Uterus (tissue), 2 donors: ENCODE measurements around the gene NCOA1.

Experiments
- CTCF ChIP-seq, 4 experiments: fragments of 200-600 bp in 2 of 4; fragments of 450-650 bp in 2 of 4; sonication (generic) in 2 of 4; IDR thresholded peaks; one replicate each; pipeline ENCODE4 v1.5.1; 2016 to 2019; ENCODE audit warnings: antibody characterized with exemption in 4 of 4, mild to moderate bottlenecking in 2 of 4, moderate library complexity in 1 of 4
- POLR2A ChIP-seq, 2 donors: fragments of 450-650 bp; IDR thresholded peaks; one replicate each; pipeline ENCODE4 v1.6.1; 2016; ENCODE audit warnings: antibody characterized with exemption in 2 of 2, mild to moderate bottlenecking in 1 of 2, moderate library complexity in 1 of 2

- TF ChIP-seq CTCF (IDR thresholded peaks at IDR 0.05) (no peak), POLR2A (IDR thresholded peaks at IDR 0.05) (no peak)
These were observed 49.0 kb downstream of the NCOA1 start for GRCh38 chr2:24540011-24540477.
